GM18867 (cell line): ENCODE data around the gene LARGE1.

Experiments
- ATAC-seq: cut with Tn5 transposase; IDR thresholded peaks from one replicate; pipeline ENCODE4 v1.9.1; 2021; ENCODE audit warnings: mild to moderate bottlenecking, moderate library complexity; ENCODE audit not compliant: unreplicated experiment

LARGE1 gene

GRCh38 chr22:33335611-33336279, 584.5 kb downstream of the LARGE1 start:
- ATAC-seq = no peak

DNA sequence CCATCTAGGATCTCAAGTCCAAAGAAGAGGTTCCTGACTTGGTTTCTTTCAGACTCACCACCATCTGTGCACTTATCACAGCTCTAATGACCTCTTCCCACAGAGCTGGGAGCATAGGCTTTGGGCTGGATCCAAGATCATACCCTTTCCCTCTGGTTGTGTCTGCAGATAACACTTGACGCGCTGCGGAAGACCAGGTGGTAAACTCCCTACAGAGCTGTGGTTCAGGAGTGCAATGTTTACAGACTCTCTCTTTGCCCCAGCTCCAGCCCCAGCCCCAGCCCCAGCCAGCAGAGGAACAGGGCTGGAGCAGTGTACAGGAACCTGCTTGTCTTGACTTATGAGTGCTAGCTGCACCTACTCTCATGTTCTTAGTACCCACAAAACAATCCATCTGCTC, 587.7 kb downstream of the LARGE1 start:
- no peak for ATAC-seq

- no peak for ATAC-seq
Measured at GRCh38 chr22:33331017-33331416, 589.3 kb downstream of the LARGE1 start.

DNA sequence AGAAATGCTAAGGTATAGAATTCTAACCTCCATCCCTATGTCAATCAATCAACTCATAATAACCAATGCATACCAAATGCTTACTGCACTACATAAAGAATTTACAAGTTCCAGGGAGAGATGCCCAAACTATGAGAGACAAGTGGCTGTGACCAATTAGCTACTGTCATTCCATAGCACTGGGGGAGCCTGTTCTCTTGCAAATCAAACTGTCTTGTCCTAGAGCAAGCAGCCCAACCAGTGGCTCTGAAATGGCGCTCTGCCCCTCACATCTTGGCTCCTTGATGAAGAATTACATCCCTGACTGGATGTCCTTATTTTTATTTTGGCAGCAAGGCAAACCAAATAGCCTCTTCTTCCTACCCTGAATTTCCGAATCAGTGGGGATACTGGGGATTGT, 589.7 kb downstream of the LARGE1 start:
- no peak for ATAC-seq

- ATAC-seq = no peak
Measured at GRCh38 chr22:33329398-33329797, 590.9 kb downstream of the LARGE1 start.

- no peak for ATAC-seq
Measured at GRCh38 chr22:33328789-33329296, 591.4 kb downstream of the LARGE1 start.

DNA sequence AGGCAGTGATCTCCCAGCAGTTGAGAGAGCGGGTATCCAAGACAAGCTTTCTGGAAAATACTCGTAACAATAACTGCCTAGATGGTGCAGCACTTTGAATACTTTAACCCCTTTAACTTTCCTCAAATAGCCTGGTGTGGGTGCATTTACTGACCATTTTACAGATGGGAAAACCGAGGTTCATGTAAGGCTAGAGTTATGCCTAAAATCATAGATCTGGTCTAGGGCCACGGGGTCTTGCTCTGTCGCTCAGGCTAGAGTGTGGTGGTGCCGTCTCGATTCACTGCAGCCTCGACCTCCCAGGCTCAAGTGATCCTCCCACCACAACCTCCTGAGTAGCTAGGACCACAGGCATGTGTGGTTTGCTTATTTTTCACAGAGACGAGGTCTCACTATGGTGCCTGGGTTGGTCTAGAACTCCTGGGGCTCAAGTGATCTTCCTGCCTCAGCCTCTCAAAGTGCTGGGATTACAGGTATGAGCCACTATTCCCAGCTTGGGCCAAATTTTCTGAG, 592.9 kb downstream of the LARGE1 start:
- no peak for ATAC-seq

DNA sequence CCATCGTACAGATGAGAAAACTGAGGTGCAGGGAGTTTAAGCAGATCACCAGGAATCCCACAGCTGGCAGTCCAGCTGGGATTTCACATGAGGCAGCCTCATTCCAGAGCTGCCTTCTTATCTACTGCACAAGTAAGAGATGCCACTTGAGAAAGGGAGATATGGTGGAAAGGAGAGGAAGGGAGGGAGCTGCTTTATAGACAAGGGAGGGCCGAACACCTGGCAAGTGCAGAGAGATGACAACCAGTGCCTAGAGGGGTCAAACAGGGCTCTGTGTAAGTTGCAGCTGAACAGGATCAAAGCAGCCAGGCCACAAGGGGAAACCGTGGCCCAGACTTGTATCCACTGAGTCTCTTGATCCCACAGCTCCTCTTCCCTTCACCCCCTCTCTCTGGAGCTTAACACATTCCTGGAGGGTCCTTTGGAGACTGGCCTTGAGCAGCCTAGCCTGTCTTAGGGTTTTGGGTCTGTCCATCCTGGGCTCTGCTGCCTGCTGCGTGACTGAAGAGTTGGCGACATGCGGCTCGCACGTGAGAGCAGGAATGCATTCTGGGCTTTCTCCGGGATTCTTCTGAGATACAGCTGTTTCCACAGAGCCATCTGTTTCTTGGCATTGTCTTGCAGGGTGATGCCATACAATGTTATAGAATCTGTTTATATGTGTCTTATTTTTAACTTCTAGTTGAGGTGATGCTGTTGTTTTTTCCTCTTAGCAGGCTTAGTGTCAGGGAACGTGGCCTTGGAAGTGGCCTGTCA, 593.6 kb downstream of the LARGE1 start:
- no peak for ATAC-seq

GRCh38 chr22:33325232-33326004, 594.9 kb downstream of the LARGE1 start:
- ATAC-seq = no peak

DNA sequence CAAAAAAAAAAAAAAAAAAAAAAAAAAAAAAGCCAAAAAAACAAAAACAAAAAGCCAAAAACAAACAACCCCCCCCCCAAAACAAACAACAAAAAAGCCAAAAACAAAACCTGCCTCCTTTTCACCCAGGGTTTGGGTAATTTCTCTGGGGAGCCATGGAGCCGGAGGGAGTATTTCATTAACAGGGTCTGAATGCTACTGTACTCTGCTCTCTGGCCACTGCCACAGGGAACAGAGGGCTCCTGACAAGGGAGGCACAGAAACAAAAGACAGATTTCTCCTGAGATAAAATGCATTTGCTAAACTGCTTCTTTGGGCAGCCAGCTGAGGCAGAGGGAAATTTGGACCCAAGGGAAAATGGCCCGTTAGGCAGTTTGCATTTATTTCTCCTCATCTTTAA, 596.0 kb downstream of the LARGE1 start:
- ATAC-seq = no peak

DNA sequence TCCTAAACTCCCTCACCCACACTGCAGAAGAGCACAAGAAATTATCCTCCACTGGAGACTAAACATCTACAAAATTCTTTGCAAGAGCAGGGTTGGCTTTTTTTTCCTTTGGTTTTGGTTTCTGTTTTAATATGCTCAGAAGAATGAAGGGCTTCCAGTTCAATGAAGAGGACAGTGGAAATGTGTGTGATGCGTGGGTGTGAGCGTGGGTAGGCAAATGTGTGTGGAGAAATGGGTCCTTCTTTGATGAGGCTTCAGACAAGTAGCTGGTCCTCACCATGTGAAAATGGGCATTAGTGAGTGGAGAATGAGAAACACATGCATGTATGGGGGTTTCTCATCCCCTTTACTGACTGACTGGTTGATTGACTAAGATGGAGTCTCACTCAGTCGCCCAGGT, 598.8 kb downstream of the LARGE1 start:
- ATAC-seq = no peak

DNA sequence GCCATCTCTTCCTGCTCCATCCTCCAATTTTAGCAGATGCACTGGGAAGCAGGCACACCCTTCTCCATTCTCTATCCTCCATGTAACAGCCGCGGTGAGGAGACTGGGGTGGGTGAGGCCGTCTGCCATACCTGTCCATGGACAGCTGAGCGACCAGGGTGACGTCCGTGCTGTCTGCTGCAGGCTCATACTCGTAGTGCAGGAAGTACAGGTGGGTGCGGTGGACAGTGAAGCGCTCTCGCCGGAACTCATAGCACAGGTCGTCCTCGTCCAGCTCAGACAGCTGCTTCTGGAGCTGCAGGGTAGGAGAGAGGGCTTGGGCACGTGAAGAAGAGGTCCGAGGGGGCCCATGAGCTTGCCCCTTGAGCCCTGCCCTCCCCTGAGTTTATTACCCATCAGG, 604.3 kb downstream of the LARGE1 start:
- ATAC-seq = no peak

DNA sequence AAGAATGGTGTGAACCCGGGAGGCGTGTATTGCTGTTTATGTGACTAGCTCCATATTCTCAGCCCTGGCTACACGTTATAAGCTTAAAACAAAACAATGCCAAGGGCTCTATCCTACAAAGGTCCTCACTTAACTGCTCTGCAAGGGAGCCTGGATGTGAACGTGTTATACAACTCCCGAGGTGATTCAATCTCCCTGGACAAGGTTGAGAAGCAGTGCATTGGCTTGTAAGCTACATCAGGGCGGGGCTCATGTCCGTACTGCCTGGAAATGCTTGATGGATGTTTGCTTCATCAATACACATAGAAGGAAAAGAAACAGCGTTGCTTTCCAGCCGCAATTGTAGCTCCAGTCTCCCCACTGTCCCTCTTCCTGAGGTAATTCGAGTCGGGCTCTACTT, 605.2 kb downstream of the LARGE1 start:
- no peak for ATAC-seq

DNA sequence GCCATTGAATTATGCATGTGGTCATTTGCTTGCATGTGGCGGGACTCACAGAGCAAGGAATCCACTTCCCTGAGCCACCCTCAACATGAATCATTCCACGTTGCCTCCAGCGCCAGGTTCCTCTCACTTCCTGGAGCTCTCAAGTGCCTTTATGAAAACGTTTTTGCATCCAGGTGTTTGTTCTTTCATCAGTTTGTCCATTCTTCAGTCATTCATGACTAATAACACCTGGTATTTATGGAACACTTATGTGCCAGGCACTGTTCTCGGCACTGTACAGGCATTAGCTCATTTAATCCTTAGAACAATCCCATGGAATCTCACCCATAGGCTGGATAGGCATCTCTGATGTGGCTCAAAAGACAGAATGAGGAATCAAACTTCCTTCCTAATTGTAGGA, 606.0 kb downstream of the LARGE1 start:
- ATAC-seq = no peak

GRCh38 chr22:33303099-33303498, 617.2 kb downstream of the LARGE1 start:
- no peak for ATAC-seq

DNA sequence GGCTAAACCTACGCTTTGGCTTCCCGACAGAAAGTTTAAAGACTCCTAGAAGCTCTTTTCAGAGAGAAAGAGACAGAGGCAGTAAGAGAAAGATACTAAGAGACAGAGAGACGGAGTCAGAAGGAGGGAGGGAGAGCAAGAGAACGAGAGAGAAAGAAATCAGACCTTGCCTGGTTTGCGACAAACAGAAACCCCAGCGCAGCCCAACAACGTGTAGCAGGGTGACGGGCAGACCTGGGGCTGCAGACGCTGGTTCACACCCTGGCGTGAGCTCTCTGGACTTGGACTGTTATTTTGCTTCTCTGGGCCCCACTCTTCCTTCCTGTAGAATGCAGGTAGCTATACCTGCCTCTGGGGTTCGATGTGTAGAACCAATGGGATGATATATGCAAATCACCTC, 617.7 kb downstream of the LARGE1 start:
- no peak for ATAC-seq

- ATAC-seq = peak; percentile 45
Measured at GRCh38 chr22:33302049-33302545, 618.2 kb downstream of the LARGE1 start.

DNA sequence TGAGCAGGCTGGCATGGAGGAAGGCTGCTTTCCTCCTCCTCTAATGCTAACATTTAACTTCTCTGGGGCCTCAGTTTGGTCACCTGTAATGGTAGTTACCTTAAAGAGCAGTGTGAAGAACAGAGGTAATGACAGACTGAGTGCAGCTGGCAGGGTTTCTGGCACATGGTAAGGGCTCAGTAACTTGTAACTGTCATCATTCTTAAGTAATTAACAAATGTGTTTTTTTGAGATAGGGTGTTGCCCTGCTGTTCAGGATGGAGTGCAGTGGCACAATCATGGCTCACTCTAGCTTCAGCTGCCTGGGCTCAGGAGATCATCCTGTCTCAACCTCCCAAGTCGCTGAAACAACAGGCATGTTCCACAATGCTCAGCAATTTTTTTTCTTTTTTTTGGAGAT, 620.1 kb downstream of the LARGE1 start:
- no peak for ATAC-seq

GRCh38 chr22:33299245-33299956, 620.9 kb downstream of the LARGE1 start:
- peak; percentile 89 for ATAC-seq

DNA sequence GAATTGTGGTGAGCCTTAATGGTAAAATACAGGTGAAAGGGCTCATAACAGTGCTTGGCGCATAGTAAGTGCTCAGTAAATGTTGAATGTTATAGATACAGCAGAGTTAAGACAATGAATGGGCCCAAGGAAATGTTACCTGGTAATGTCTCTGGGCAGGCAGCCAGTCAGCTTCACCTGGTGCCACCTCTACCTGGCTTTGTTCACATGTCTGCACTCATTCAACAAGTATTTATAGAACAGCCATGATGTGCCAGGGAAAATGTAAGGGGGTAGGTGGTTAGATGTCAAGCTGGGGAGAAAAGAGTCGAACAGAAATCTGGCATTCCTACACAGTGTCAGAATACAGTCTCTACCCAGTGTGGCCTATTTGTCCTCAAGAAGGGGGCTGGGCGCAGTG, 623.3 kb downstream of the LARGE1 start:
- ATAC-seq = no peak

DNA sequence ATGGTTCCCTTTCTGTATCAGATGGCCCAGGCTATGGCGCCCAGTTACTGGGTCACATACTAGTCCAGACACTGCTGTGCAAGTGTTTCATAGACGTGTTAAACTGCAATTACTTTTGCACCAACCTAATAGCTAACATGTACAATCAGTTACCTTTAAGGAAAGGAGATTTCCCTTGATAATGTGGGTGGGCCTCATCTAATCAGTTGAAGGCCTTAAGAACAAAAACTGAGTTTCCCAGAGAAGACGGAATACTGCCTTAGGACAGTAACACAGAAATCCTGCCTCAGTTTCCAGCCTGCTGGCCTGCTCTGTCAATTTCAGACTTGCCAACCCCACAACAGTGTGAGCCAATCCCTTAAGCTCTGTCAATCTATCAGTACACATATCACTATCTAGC, 632.2 kb downstream of the LARGE1 start:
- no peak for ATAC-seq
